ENCODE measurements around the gene PTPRD.

Gene PTPRD

DNA sequence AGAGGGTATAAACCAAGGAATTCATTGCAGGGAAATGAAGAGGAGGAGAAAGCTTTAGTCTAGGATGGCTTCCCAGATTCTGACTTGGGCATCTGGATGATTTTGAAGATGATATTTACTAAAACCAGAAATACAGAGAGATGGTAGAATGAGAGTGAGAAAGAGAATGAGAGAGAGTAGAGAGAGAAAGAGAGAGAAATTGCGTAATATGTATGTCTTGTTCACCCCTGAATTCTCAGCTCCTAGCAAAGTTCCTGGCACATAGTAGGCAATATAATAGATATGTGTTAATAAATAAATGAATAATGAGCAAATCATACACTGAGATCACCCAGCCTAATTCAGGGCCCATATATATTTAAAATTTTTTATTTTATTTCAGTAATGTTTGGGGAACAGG, 1723.7 kb downstream of the PTPRD start:
- Histone ChIP-seq H3K9me3 (ENCODE audit: insufficient read depth, low read length) (no peaks in the 10 kb centered on the region), H3K36me3 (ENCODE audit: insufficient read depth, insufficient read length, low read length) (no peaks in the 10 kb centered on the region), H3K9ac (ENCODE audit: insufficient read length, low read depth) (no peak overlapping the region), H3K4me1 (ENCODE audit: insufficient read depth, insufficient read length) (no peaks in the 10 kb centered on the region), H3K4me3 (ENCODE audit: insufficient read length, low read depth) (no peak overlapping the region), H3K27me3 (ENCODE audit: insufficient read depth, insufficient read length) (no peaks in the 10 kb centered on the region)
- TF ChIP-seq ZNF274 (IDR thresholded peaks at IDR 0.05; ENCODE audit: low read depth, low read length) (no peak), YY1 (IDR thresholded peaks at IDR 0.05; ENCODE audit: insufficient read depth, insufficient read length) (no peak), SUZ12 (IDR thresholded peaks at IDR 0.05; ENCODE audit: extremely low read depth, insufficient read depth, insufficient read length) (no peak)
- no peak for DNase-seq (ENCODE audit: low read depth, low spot score)

DNA sequence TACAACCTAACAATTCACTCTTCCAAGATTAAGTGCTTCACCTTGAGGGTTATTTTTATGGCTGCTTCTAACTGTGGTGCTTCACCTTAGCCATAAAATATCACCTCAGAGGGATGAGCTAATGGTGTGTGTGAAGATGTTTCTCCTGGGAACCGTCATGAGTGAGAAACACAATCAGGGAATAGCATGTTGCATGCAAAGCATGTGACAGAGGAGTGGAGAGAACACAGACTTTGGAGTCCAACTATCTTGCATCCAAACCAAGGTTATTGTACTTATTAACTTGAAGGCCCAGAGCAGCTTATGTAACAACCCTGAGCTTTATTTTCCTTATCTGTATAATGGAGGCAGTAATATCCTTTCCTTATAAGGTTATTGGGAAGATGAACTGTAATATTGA, 1724.2 kb downstream of the PTPRD start:
- Histone ChIP-seq H3K4me1 (ENCODE audit: insufficient read depth, insufficient read length) (no peaks in the 10 kb centered on the region), H3K4me3 (ENCODE audit: insufficient read length, low read depth) (no peak overlapping the region), H3K9me3 (ENCODE audit: insufficient read depth, low read length) (no peaks in the 10 kb centered on the region), H3K36me3 (ENCODE audit: insufficient read depth, insufficient read length, low read length) (no peaks in the 10 kb centered on the region), H3K9ac (ENCODE audit: insufficient read length, low read depth) (no peak overlapping the region), H3K27me3 (ENCODE audit: insufficient read depth, insufficient read length) (no peaks in the 10 kb centered on the region)
- no peak for DNase-seq (ENCODE audit: low read depth, low spot score)
- TF ChIP-seq YY1 (IDR thresholded peaks at IDR 0.05; ENCODE audit: insufficient read depth, insufficient read length) (no peak), SUZ12 (IDR thresholded peaks at IDR 0.05; ENCODE audit: extremely low read depth, insufficient read depth, insufficient read length) (no peak), ZNF274 (IDR thresholded peaks at IDR 0.05; ENCODE audit: low read depth, low read length) (no peak)

DNA sequence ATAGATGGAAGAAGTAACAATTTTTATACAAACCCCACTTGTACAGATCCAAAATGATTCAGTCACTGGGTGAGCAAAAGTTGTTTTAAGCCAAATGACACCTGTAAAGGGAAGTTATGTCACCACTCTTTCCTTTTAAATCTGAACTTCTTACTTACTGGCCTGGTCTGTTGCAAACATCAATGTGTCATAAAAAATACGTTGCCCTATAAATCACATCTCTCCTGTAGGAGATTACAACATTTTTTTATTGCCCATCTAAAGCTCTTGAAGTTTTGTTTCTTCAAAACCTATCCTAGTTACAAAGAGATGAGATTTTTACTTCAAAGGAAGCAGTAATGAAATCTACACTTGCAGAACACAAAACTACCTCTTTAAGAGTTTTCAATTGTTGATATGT, 1725.4 kb downstream of the PTPRD start:
- Histone ChIP-seq H3K4me1 (ENCODE audit: insufficient read depth, insufficient read length) (no peaks in the 10 kb centered on the region), H3K9ac (ENCODE audit: insufficient read length, low read depth) (no peak overlapping the region), H3K9me3 (ENCODE audit: insufficient read depth, low read length) (no peaks in the 10 kb centered on the region), H3K4me3 (ENCODE audit: insufficient read length, low read depth) (no peak overlapping the region), H3K36me3 (ENCODE audit: insufficient read depth, insufficient read length, low read length) (no peaks in the 10 kb centered on the region), H3K27me3 (ENCODE audit: insufficient read depth, insufficient read length) (no peaks in the 10 kb centered on the region)
- TF ChIP-seq ZNF274 (IDR thresholded peaks at IDR 0.05; ENCODE audit: low read depth, low read length) (no peak), YY1 (IDR thresholded peaks at IDR 0.05; ENCODE audit: insufficient read depth, insufficient read length) (no peak), SUZ12 (IDR thresholded peaks at IDR 0.05; ENCODE audit: extremely low read depth, insufficient read depth, insufficient read length) (no peak)
- no peak for DNase-seq (ENCODE audit: low read depth, low spot score)

DNA sequence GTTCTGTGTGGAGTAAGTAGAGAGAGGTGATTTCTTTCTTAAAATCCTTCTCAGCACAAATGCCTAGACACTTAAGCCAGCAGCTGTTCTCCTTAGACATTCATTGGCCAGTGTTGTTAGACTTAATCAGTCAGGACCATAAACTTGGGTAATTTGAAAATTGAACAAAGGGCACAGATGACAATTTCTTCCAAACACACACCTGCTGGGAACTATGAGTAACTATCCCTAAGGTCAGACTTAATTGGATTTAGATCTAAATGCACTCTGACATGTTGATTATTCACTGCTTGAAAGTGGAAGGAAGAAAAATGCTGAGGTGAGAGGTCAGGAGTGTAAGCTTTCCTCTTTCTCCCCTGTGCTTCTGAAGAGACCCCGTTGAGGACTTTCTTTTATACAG, 1729.5 kb downstream of the PTPRD start:
- H3K27me3 ChIP-seq (ENCODE audit: insufficient read depth, insufficient read length) = no peaks in the 10 kb centered on the region
- no peak overlapping the region for H3K4me3 ChIP-seq (ENCODE audit: insufficient read length, low read depth)
- H3K9me3 ChIP-seq (ENCODE audit: insufficient read depth, low read length) = no peaks in the 10 kb centered on the region
- no peak for DNase-seq (ENCODE audit: low read depth, low spot score)
- no peaks in the 10 kb centered on the region for H3K36me3 ChIP-seq (ENCODE audit: insufficient read depth, insufficient read length, low read length)
- H3K4me1 ChIP-seq (ENCODE audit: insufficient read depth, insufficient read length) = no peaks in the 10 kb centered on the region
- no peak overlapping the region for H3K9ac ChIP-seq (ENCODE audit: insufficient read length, low read depth)
- TF ChIP-seq ZNF274 (IDR thresholded peaks at IDR 0.05; ENCODE audit: low read depth, low read length) = no peak
- TF ChIP-seq SUZ12 (IDR thresholded peaks at IDR 0.05; ENCODE audit: extremely low read depth, insufficient read depth, insufficient read length) = no peak
- no peak for TF ChIP-seq YY1 (IDR thresholded peaks at IDR 0.05; ENCODE audit: insufficient read depth, insufficient read length)

DNA sequence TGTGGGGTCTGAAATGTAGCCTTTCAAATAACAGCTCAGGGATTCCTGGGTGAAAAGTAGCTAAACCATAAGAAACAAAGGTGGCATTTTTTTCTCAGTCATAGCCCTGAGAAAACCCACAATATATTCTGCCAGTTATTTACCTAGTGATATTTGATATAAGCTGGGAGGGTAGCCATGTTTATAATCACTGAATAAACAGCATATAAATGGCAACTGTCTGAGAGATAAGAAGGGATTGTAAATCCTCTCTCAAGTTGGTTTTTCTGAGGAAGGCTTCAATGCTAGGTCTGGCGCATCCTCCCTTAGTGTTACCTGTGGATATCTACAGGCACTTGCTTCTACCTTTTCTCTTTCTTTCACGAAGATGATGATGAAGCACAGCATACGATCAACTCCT, 1732.7 kb downstream of the PTPRD start:
- no peak for DNase-seq (ENCODE audit: low read depth, low spot score)
- TF ChIP-seq SUZ12 (IDR thresholded peaks at IDR 0.05; ENCODE audit: extremely low read depth, insufficient read depth, insufficient read length) = no peak
- TF ChIP-seq YY1 (IDR thresholded peaks at IDR 0.05; ENCODE audit: insufficient read depth, insufficient read length) = no peak
- TF ChIP-seq ZNF274 (IDR thresholded peaks at IDR 0.05; ENCODE audit: low read depth, low read length) = no peak
- Histone ChIP-seq H3K4me3 (ENCODE audit: insufficient read length, low read depth) (no peak overlapping the region), H3K27me3 (ENCODE audit: insufficient read depth, insufficient read length) (no peaks in the 10 kb centered on the region), H3K9me3 (ENCODE audit: insufficient read depth, low read length) (no peaks in the 10 kb centered on the region), H3K36me3 (ENCODE audit: insufficient read depth, insufficient read length, low read length) (no peaks in the 10 kb centered on the region), H3K4me1 (ENCODE audit: insufficient read depth, insufficient read length) (no peaks in the 10 kb centered on the region), H3K9ac (ENCODE audit: insufficient read length, low read depth) (no peak overlapping the region)

DNA sequence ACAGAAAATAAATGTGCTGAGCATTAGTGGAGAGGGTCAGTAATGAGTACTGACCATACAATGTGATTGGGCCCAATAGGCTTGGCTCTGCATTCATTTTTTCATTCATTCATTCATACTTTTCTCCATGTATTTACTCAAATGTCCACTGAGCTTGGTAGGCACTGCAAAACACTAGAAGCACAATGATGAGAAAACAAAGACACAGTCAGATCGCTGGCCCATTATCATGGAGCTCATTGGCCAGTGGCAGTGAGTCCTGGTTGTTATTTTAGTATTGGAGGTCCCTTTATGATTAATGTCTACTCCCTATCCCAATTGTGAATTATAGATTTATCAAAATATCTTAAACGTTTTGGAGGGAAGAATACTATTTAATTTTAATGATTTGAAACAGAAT, 1733.5 kb downstream of the PTPRD start:
- TF ChIP-seq YY1 (IDR thresholded peaks at IDR 0.05; ENCODE audit: insufficient read depth, insufficient read length) (no peak), ZNF274 (IDR thresholded peaks at IDR 0.05; ENCODE audit: low read depth, low read length) (no peak), SUZ12 (IDR thresholded peaks at IDR 0.05; ENCODE audit: extremely low read depth, insufficient read depth, insufficient read length) (no peak)
- no peaks in the 10 kb centered on the region for H3K4me1 ChIP-seq (ENCODE audit: insufficient read depth, insufficient read length)
- no peak overlapping the region for H3K4me3 ChIP-seq (ENCODE audit: insufficient read length, low read depth)
- no peak for DNase-seq (ENCODE audit: low read depth, low spot score)
- H3K9ac ChIP-seq (ENCODE audit: insufficient read length, low read depth) = no peak overlapping the region
- H3K9me3 ChIP-seq (ENCODE audit: insufficient read depth, low read length) = no peaks in the 10 kb centered on the region
- no peaks in the 10 kb centered on the region for H3K36me3 ChIP-seq (ENCODE audit: insufficient read depth, insufficient read length, low read length)
- H3K27me3 ChIP-seq (ENCODE audit: insufficient read depth, insufficient read length) = no peaks in the 10 kb centered on the region

DNA sequence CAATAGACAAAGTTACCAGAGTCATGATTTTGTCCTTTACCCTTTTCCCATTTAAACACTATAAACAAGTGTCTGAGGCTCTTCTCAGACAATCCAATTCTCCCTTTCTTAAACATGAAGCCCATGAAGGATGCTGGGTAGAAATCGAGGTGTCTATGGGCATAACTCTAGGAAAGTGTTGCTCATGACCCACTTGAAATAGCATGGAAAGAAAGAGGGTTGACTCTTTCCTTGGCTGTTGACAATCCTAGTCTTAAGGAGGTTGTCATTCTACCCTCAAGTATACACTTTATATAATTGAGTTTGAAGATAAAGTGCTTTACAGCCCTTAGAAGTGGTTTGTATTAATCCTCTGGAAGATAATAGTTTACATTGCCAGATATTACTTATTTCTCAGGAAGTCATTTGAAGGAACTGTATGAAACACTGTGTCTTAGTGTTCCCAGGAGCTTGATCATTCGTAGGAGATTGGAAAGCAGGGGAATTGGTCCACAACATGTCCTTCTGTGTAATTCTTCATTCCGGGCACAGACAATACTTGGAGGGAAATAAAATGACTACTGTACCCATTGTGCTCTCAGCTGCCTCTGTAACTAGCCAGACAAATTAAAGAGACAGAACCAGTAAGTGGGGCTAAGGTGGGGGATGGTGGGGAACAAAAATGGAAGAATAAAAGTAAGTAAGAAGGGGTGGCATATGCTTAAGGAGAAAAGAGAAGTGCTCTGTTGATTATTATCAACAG, 1734.9 kb downstream of the PTPRD start:
- no peak for TF ChIP-seq YY1 (IDR thresholded peaks at IDR 0.05; ENCODE audit: insufficient read depth, insufficient read length)
- TF ChIP-seq SUZ12 (IDR thresholded peaks at IDR 0.05; ENCODE audit: extremely low read depth, insufficient read depth, insufficient read length) = no peak
- no peak for TF ChIP-seq ZNF274 (IDR thresholded peaks at IDR 0.05; ENCODE audit: low read depth, low read length)
- H3K4me1 ChIP-seq (ENCODE audit: insufficient read depth, insufficient read length) = no peaks in the 10 kb centered on the region
- no peak for DNase-seq (ENCODE audit: low read depth, low spot score)

More for the DNA sequence above, 1734.9 kb downstream of the PTPRD start:
- Histone ChIP-seq H3K27me3 (ENCODE audit: insufficient read depth, insufficient read length) (no peaks in the 10 kb centered on the region), H3K9me3 (ENCODE audit: insufficient read depth, low read length) (no peaks in the 10 kb centered on the region), H3K9ac (ENCODE audit: insufficient read length, low read depth) (no peak overlapping the region), H3K36me3 (ENCODE audit: insufficient read depth, insufficient read length, low read length) (no peaks in the 10 kb centered on the region), H3K4me3 (ENCODE audit: insufficient read length, low read depth) (no peak overlapping the region)
